GM10266 (cell line): ENCODE data around the gene ANKRD17.

Experiments
- DNase-seq: peaks from one replicate; pipeline ENCODE4 v3.0.0; 2012; ENCODE audit errors: extremely low spot score
- TF ChIP-seq, protein P1 (sequence below): IDR thresholded peaks from 2 replicates; pipeline ENCODE4 v1.5.1; 2012; ENCODE audit warnings: mild to moderate bottlenecking, low read depth; ENCODE audit not compliant: control insufficient read depth, insufficient read depth; ENCODE audit errors: missing control alignments

The ANKRD17 gene

DNA sequence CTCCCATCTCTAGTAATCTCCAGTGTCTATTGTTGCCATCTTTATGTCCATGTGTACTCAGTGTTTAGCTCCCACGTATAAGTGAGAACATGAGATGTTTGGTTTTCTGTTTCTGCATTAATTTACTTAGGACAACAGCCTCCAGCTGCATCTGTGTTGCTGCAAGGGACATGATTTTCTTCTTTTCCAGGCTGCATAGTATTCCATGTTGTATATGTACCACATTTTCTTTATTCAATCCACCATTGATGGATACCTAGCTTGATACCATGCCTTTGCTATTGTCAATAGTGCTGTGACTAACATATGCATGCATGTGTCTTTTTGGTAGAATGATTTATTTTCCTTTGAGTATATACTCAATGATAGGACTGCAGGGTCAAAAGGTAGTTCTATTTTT, 18.6 kb upstream of the ANKRD17 start:
- TF ChIP-seq, protein P1, sequence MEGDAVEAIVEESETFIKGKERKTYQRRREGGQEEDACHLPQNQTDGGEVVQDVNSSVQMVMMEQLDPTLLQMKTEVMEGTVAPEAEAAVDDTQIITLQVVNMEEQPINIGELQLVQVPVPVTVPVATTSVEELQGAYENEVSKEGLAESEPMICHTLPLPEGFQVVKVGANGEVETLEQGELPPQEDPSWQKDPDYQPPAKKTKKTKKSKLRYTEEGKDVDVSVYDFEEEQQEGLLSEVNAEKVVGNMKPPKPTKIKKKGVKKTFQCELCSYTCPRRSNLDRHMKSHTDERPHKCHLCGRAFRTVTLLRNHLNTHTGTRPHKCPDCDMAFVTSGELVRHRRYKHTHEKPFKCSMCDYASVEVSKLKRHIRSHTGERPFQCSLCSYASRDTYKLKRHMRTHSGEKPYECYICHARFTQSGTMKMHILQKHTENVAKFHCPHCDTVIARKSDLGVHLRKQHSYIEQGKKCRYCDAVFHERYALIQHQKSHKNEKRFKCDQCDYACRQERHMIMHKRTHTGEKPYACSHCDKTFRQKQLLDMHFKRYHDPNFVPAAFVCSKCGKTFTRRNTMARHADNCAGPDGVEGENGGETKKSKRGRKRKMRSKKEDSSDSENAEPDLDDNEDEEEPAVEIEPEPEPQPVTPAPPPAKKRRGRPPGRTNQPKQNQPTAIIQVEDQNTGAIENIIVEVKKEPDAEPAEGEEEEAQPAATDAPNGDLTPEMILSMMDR, result no peak
- DNase-seq, result no peak

GRCh38 chr4:73275318-73275654, 16.7 kb upstream of the ANKRD17 start:
- no peak for DNase-seq
- TF ChIP-seq, protein P1, result no peak

DNA sequence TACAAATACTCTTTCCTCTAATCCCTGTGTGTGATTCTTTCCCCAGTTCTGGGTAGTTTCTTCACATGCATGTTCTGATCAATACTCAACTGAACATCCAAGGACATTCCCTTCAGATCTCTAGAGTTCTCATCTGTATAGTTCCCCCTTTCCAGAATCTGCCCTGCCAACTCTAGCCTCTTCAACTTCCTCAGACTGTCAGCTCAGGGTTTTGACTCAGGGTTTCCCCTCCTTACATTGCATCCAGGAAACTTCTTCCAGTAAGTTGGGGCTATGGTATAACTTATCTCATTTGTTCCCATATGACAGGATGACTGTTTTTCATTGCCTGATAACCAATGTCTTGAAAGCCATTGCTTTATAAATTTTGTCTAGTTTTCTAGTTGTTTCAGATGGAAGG, 14.2 kb upstream of the ANKRD17 start:
- no peak for DNase-seq
- TF ChIP-seq, protein P1, result no peak

- DNase-seq, result no peak
- TF ChIP-seq, protein P1, result no peak
Measured at GRCh38 chr4:73267050-73267449, 8.5 kb upstream of the ANKRD17 start.

GRCh38 chr4:73259571-73260090, 1.0 kb upstream of the ANKRD17 start:
- peak; percentile 12 for DNase-seq
- TF ChIP-seq, protein P1, result no peak

DNA sequence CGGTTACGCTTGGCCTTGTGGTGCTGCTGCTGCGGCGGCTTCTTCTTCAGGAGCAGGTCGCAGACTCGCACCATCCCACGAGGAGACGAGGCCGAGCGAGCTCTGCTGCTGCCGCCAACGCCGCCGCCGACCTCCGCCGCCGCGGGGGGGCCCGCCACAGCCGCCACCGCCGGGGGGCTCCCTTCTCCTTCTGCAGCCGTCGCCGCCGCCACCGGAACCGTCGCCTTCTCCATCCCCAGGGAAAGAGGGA, 237 bp downstream of the ANKRD17 start:
- TF ChIP-seq, protein P1, result peak; percentile 61
- no peak for DNase-seq

GRCh38 chr4:73257651-73258435, 755 bp downstream of the ANKRD17 start:
- peak; percentile 27 for DNase-seq
- TF ChIP-seq, protein P1, result no peak
